Cardiac muscle cell (in vitro differentiated cells and primary cell): ENCODE measurements around the gene KDM5A. TPM values are rescaled to one million over a fixed set of nuclear protein-coding genes. Genes with fewer than 3 reads are reported as not detected.
"Not testable (repeated sequence)": the region's sequence is repeated elsewhere in the genome, so short reads cannot be mapped to it uniquely, and the experiment has no call there.

Experiments
- DNase-seq, 2 donors: peaks; one replicate each; pipeline versions ENCODE4 v3.0.0 to v3.0.0-alpha.2; 2010 to 2017; ENCODE audit warnings: low read depth in 1 of 2, low spot score in 1 of 2
- H3K27ac ChIP-seq: fragments of 200-600 bp; sonication (generic); 2 replicates; pipeline ENCODE4 v1.5.1; 2016
- H3K27me3 ChIP-seq: fragments of 200-600 bp; sonication (generic); 2 replicates; pipeline ENCODE4 v1.6.0; 2016; ENCODE audit warnings: control low read depth
- H3K36me3 ChIP-seq: fragments of 200-600 bp; sonication (generic); 2 replicates; pipeline ENCODE4 v1.5.1; 2016; ENCODE audit warnings: control low read depth
- H3K4me1 ChIP-seq: fragments of 200-600 bp; sonication (generic); 2 replicates; pipeline ENCODE4 v1.8.1; 2017; ENCODE audit warnings: low read depth, mild to moderate bottlenecking, mixed run types
- H3K4me3 ChIP-seq: fragments of 200-600 bp; sonication (generic); 2 replicates; pipeline ENCODE4 v1.5.1; 2016; ENCODE audit warnings: mild to moderate bottlenecking
- H3K9me3 ChIP-seq: fragments of 200-600 bp; sonication (generic); 2 replicates; pipeline ENCODE4 v1.5.1; 2017; ENCODE audit warnings: low read depth, mild to moderate bottlenecking, control low read depth
- polyA plus RNA-seq: library from polyadenylated mRNA; unstranded; fragments of >200 nt; fragmentation: Nextera tagmentation; extraction: Ambion mirVana; gene quantifications from 2 replicates; pipeline ENCODE4 v1.2.1, GENCODE V29; 2016
- total RNA-seq: library from RNA; depleted of rRNA; stranded (reverse); fragments of >200 nt; gene quantifications from 2 replicates; pipeline ENCODE4 v1.2.3, GENCODE V29; 2016
- TF ChIP-seq, protein P1 (sequence below): IDR thresholded peaks from 2 replicates; pipeline ENCODE4 v1.5.1; 2012; ENCODE audit warnings: low read depth, mild to moderate bottlenecking, low read length

Gene KDM5A
- total and polyA plus RNA-seq, 2 experiments from 2014 or later = 36.3 to 41.1 TPM

DNA sequence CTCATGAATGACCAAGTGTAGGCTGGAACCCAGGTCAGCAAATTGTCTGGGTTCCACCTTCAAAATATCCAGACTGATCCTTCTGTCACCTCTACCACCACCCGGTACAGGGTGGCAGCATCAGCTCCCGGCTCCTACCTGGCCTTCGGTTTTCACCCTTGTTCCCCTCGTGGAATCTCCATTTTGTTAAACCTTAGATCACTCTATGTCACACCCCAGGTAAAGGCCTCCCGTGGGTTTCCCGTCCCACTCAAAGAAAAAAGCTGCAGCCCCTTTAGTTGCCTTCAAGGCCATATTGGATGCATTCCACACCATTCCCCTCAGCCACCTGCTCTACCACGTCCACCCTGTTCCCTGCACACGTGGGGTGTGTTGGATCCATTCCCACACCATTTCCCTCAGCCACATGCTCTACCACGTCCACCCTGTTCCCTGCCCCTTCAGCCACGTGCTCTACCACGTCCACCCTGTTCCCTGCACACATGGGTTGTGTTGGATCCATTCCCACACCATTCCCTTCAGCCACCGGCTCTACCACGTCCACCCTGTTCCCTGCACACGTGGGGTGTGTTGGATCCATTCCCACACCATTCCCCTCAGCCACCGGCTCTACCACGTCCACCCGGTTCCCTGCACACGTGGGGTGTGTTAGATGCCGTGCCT lies 150.3 kb downstream of the KDM5A start:
- no peaks in the 10 kb centered on the region for H3K4me1 ChIP-seq
- H3K36me3 ChIP-seq = no peaks in the 10 kb centered on the region
- no peaks in the 10 kb centered on the region for H3K27me3 ChIP-seq
- TF ChIP-seq, protein P1, sequence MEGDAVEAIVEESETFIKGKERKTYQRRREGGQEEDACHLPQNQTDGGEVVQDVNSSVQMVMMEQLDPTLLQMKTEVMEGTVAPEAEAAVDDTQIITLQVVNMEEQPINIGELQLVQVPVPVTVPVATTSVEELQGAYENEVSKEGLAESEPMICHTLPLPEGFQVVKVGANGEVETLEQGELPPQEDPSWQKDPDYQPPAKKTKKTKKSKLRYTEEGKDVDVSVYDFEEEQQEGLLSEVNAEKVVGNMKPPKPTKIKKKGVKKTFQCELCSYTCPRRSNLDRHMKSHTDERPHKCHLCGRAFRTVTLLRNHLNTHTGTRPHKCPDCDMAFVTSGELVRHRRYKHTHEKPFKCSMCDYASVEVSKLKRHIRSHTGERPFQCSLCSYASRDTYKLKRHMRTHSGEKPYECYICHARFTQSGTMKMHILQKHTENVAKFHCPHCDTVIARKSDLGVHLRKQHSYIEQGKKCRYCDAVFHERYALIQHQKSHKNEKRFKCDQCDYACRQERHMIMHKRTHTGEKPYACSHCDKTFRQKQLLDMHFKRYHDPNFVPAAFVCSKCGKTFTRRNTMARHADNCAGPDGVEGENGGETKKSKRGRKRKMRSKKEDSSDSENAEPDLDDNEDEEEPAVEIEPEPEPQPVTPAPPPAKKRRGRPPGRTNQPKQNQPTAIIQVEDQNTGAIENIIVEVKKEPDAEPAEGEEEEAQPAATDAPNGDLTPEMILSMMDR = no peak
- no peak overlapping the region for H3K4me3 ChIP-seq
- H3K27ac ChIP-seq = no peak overlapping the region
- H3K9me3 ChIP-seq = no peaks in the 10 kb centered on the region
- no peak for DNase-seq

GRCh38 chr12:238116-238515 lies 151.0 kb downstream of the KDM5A start:
- TF ChIP-seq, protein P1 = no peak
- no peaks in the 10 kb centered on the region for H3K27me3 ChIP-seq
- H3K4me1 ChIP-seq = peaks cover under 1% of the 10 kb centered on the region
- H3K9me3 ChIP-seq = no peaks in the 10 kb centered on the region
- H3K4me3 ChIP-seq = no peak overlapping the region
- H3K27ac ChIP-seq = no peak overlapping the region
- no peak for DNase-seq
- H3K36me3 ChIP-seq = no peaks in the 10 kb centered on the region

- TF ChIP-seq, protein P1 = no peak
- H3K27ac ChIP-seq = no peak overlapping the region
Observed at GRCh38 chr12:237026-237815, 151.9 kb downstream of the KDM5A start.

GRCh38 chr12:236445-236844 lies 152.7 kb downstream of the KDM5A start:
- Histone ChIP-seq H3K4me3 (no peak overlapping the region), H3K27me3 (no peaks in the 10 kb centered on the region), H3K4me1 (peaks cover 3% of the 10 kb centered on the region), H3K36me3 (no peaks in the 10 kb centered on the region), H3K27ac (no peak overlapping the region), H3K9me3 (no peaks in the 10 kb centered on the region)
- TF ChIP-seq, protein P1 = no peak
- no peak for DNase-seq

More at GRCh38 chr12:237026-237815, 151.9 kb downstream of the KDM5A start:
- Histone ChIP-seq H3K9me3 (no peaks in the 10 kb centered on the region), H3K4me3 (no peak overlapping the region), H3K36me3 (no peaks in the 10 kb centered on the region), H3K4me1 (peaks cover 3% of the 10 kb centered on the region), H3K27me3 (no peaks in the 10 kb centered on the region)
- DNase-seq = no peak

DNA sequence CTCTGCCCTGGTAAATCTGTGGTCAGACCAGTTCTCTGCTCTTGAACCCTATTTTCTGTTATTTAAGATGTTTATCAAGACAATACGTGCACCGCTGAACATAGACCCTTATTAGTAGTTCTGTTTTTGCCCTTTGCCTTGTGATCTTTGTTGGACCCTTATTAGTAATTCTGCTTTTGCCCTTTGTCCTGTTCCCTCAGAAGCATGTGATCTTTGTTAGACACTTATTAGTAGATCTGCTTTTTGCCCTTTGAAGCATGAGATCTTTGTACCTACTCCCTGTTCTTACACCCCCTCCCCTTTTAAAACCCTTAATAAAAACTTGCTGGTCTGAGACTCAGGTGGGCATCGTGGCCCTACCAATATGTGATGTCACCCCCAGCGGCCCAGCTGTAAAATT lies 153.2 kb downstream of the KDM5A start:
- H3K4me1 ChIP-seq = not testable (repeated sequence)

GRCh38 chr12:234891-235415 lies 154.2 kb downstream of the KDM5A start:
- H3K4me1 ChIP-seq = peaks cover 3% of the 10 kb centered on the region
- no peaks in the 10 kb centered on the region for H3K36me3 ChIP-seq
- DNase-seq = no peak
- TF ChIP-seq, protein P1 = no peak
- no peaks in the 10 kb centered on the region for H3K9me3 ChIP-seq
- no peaks in the 10 kb centered on the region for H3K27me3 ChIP-seq
- H3K4me3 ChIP-seq = no peak overlapping the region
- H3K27ac ChIP-seq = no peak overlapping the region

More for the DNA sequence above, 153.2 kb downstream of the KDM5A start:
- not testable (repeated sequence) for H3K27ac ChIP-seq, H3K36me3 ChIP-seq, H3K4me3 ChIP-seq, H3K27me3 ChIP-seq, H3K9me3 ChIP-seq, DNase-seq
